Head of caudate nucleus (tissue), 42 donors: Measurements from ENCODE around the gene UIMC1.

Experiments used
- DNase-seq, 42 donors: peaks; one replicate each; pipeline versions ENCODE4 v3.0.0 to v3.0.0-alpha.2; 2020 to 2021; ENCODE audit warnings: mixed read lengths in 7 of 42
- intact Hi-C: fragments of 100-400 bp; cut with DNase I; formaldehyde crosslinking; loops from one replicate; pipeline ENCODE4 v1.15.0; 2022

UIMC1 gene

GRCh38 chr5:176863041-176863764 is 143.4 kb downstream of the UIMC1 start:
- intact Hi-C loops = no loop called here
- DNase-seq = peak in 7 of 42 donors; percentile 18 to 59 (median 38)

DNA sequence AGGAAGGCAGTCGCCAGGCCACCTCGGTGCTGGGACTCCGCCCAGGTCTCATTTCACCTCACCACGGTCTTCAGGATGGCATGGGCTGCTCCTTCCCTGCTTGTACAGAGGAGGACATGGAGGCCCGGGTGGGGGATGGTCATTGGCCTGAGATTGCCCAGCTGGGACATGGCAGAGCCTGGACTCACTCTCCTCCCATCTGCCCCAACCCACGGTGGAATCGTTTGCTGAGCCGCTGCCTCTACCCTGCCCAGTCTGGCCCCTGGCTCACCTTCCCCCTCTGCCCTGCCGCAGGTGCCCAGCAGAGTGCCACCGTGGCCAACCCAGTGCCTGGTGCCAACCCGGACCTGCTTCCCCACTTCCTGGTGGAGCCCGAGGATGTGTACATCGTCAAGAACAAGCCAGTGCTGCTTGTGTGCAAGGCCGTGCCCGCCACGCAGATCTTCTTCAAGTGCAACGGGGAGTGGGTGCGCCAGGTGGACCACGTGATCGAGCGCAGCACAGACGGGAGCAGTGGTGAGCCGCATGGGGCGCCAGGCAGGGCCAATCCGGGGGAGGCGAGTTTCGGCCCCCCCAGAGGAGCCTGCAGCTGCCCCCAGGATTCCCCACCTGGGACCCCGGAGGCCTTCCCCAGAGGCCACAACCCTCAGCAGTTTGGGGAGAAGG is 144.1 kb downstream of the UIMC1 start:
- DNase-seq = peak in 16 of 42 donors; percentile 21 to 58 (median 42)
- intact Hi-C loops = no loop called here

GRCh38 chr5:176861276-176861675 is 145.3 kb downstream of the UIMC1 start:
- intact Hi-C loops = no loop called here
- no peak for DNase-seq

- intact Hi-C loops = no loop called here
- DNase-seq = no peak
These were observed 146.2 kb downstream of the UIMC1 start for GRCh38 chr5:176860381-176860780.

DNA sequence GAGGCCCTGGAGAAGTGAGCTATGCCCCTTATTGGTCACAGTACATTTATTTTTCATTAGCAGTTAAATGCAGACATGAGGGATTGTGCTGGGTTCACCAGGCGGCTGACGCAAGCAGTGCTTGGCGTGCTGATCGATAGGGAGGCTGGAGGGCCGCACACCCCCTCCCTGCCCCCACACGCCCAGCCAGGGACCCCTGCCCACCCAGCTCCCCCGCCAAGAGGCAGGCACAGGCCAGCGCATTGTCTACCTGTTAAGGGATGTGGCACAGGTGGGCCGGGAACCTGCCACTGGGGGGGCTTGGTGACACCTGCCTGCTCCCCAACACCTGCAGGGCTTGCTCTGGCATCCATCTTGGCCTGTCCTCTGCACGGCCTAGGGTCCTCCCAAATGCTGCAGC is 146.7 kb downstream of the UIMC1 start:
- intact Hi-C loops = no loop called here
- no peak for DNase-seq

- intact Hi-C loops = no loop called here
- no peak for DNase-seq
These were observed 148.7 kb downstream of the UIMC1 start for GRCh38 chr5:176857894-176858273.

DNA sequence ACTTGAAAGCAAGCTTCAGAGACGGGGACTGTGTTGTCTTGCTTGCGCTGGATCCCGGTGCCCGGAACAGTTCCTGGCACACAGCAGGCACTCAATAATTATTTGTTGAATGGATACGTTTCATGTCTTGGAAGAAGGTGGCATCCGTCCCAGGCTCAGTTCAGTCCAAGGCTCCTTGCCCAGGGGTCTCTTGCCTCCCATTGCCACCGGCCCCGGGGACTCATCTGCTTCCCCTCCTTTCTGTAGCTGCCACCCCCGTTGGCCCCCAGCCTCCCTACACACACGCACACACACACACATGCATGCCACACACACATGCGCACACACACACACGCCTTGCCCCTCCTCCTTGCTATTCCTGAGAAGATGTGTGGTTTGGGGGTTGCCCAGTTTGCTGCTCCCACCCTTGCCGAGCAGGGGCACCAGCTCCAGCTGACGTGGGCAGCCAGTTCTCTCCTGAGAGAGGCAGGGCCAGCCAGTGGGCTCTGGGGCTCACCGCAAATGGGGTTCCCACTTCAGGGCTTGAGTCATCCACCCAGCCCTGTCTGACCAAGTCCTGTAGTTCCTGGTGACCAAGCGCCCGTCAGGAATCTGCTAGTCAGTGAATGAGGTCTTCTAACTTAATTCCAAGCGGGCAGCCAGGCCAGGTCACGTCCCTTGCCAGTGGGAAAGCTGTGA is 149.2 kb downstream of the UIMC1 start:
- DNase-seq = peak in 6 of 42 donors; percentile 26 to 56 (median 32)
- intact Hi-C loops = no loop called here

- no peak for DNase-seq
- intact Hi-C loops = no loop called here
These were observed 149.8 kb downstream of the UIMC1 start for GRCh38 chr5:176856746-176857145.

- no peak for DNase-seq
- intact Hi-C loops = no loop called here
These were observed 151.0 kb downstream of the UIMC1 start for GRCh38 chr5:176855598-176855997.
